HEK293 (cell line): ENCODE data around the gene NPC2.

Experiments
- CTCF ChIA-PET: fragments of 350-600 bp; formaldehyde crosslinking; extraction: SDS; loops from one replicate; lab custom pipeline; 2021; ENCODE audit warnings: antibody characterized with exemption; lab: Yijun Ruan, JAX
- POLR2A ChIA-PET: fragments of 300-600 bp; formaldehyde crosslinking; extraction: SDS; loops from one replicate; lab custom pipeline; 2020; ENCODE audit warnings: antibody characterized with exemption, inconsistent platforms; lab: Yijun Ruan, JAX
- H3K27ac ChIP-seq: fragments of 200-500 bp; sonication (Bioruptor generic); 2 replicates; pipeline ENCODE4 v1.5.1; 2014; ENCODE audit warnings: low read depth, low read length, control low read depth, inconsistent platforms; ENCODE audit errors: extremely low read depth
- H3K36me3 ChIP-seq, 2 experiments: fragments of 200-500 bp in 1 of 2; sonication (Bioruptor generic) in 1 of 2; 1 replicate in 1 of 2; 2 replicates in 1 of 2; pipeline ENCODE4 v1.5.1; 2014 to 2017; ENCODE audit warnings: inconsistent platforms in 2 of 2, low read length in 2 of 2; ENCODE audit not compliant: control insufficient read depth in 2 of 2, insufficient read depth in 1 of 2
- H3K4me1 ChIP-seq: fragments of 200-500 bp; sonication (Bioruptor generic); 2 replicates; pipeline ENCODE4 v1.5.1; 2014; ENCODE audit warnings: mild to moderate bottlenecking, low read length, inconsistent platforms; ENCODE audit not compliant: control insufficient read depth, insufficient read depth
- H3K4me3 ChIP-seq: 2 replicates; pipeline ENCODE4 v1.5.1; 2011; ENCODE audit warnings: low read depth, mild to moderate bottlenecking, control low read depth, low read length, moderate library complexity
- H3K9me3 ChIP-seq: fragments of 200-500 bp; sonication (Bioruptor generic); 2 replicates; pipeline ENCODE4 v1.5.1; 2014; ENCODE audit warnings: low read depth, low read length, inconsistent platforms; ENCODE audit not compliant: control insufficient read depth, insufficient read depth
- HOXC10 ChIP-seq: sonication (generic); formaldehyde crosslinking; IDR thresholded peaks from 2 replicates; pipeline ENCODE4 v1.8.1; 2023; ENCODE audit warnings: mild to moderate bottlenecking, missing genetic modification reagents
- KLF16 ChIP-seq: fragments of 450-650 bp; formaldehyde crosslinking; IDR thresholded peaks from 2 replicates; pipeline ENCODE4 v1.5.1; 2017; ENCODE audit warnings: missing biosample characterization, missing genetic modification characterization
- MEIS1 ChIP-seq: sonication (generic); formaldehyde crosslinking; IDR thresholded peaks from 2 replicates; pipeline ENCODE4 v1.8.1; 2022; ENCODE audit warnings: missing genetic modification reagents, mild to moderate bottlenecking, borderline replicate concordance
- SALL2 ChIP-seq: fragments of 450-650 bp; formaldehyde crosslinking; IDR thresholded peaks from 2 replicates; pipeline ENCODE4 v1.5.0; 2017; ENCODE audit warnings: missing biosample characterization, mild to moderate bottlenecking, missing genetic modification characterization, borderline replicate concordance
- TRIM28 ChIP-seq: IDR thresholded peaks from 2 replicates; pipeline ENCODE4 v1.6.1; 2011; ENCODE audit warnings: low read length, control low read depth, borderline replicate concordance
- ZBTB10 ChIP-seq: fragments of 450-650 bp; formaldehyde crosslinking; IDR thresholded peaks from 2 replicates; pipeline ENCODE4 v1.5.1; 2016; ENCODE audit warnings: missing biosample characterization, missing genetic modification characterization
- ZEB2 ChIP-seq: fragments of 450-650 bp; formaldehyde crosslinking; IDR thresholded peaks from 2 replicates; pipeline ENCODE4 v1.5.1; 2016; ENCODE audit warnings: missing biosample characterization, missing genetic modification characterization
- ZFP3 ChIP-seq: fragments of 450-650 bp; formaldehyde crosslinking; IDR thresholded peaks from 2 replicates; pipeline ENCODE4 v1.5.1; 2016; ENCODE audit warnings: low read depth, missing biosample characterization, missing genetic modification characterization
- ZNF146 ChIP-seq: fragments of 450-650 bp; formaldehyde crosslinking; IDR thresholded peaks from 2 replicates; pipeline ENCODE4 v1.5.1; 2016; ENCODE audit warnings: missing biosample characterization, missing genetic modification characterization
- ZNF175 ChIP-seq: fragments of 450-650 bp; formaldehyde crosslinking; IDR thresholded peaks from 2 replicates; pipeline ENCODE4 v1.5.1; 2016; ENCODE audit warnings: missing biosample characterization, missing genetic modification characterization
- ZNF211 ChIP-seq: fragments of 450-650 bp; formaldehyde crosslinking; IDR thresholded peaks from 2 replicates; pipeline ENCODE4 v1.5.1; 2016; ENCODE audit warnings: low read depth, missing biosample characterization, missing genetic modification characterization
- ZNF248 ChIP-seq: fragments of 450-650 bp; formaldehyde crosslinking; IDR thresholded peaks from 2 replicates; pipeline ENCODE4 v1.5.1; 2017; ENCODE audit warnings: missing biosample characterization, missing genetic modification characterization
- ZNF350 ChIP-seq: fragments of 450-650 bp; formaldehyde crosslinking; IDR thresholded peaks from 2 replicates; pipeline ENCODE4 v1.5.0; 2017; ENCODE audit warnings: missing biosample characterization, mild to moderate bottlenecking, missing genetic modification characterization
- ZNF501 ChIP-seq: fragments of 450-650 bp; formaldehyde crosslinking; IDR thresholded peaks from 2 replicates; pipeline ENCODE4 v1.5.1; 2016; ENCODE audit warnings: missing biosample characterization, missing genetic modification characterization
- ZNF513 ChIP-seq: fragments of 450-650 bp; IDR thresholded peaks from 2 replicates; pipeline ENCODE4 v1.5.1; 2018; ENCODE audit warnings: missing biosample characterization, missing genetic modification characterization
- ZNF549 ChIP-seq: fragments of 450-650 bp; IDR thresholded peaks from 2 replicates; pipeline ENCODE4 v1.5.1; 2018; ENCODE audit warnings: missing biosample characterization, missing genetic modification characterization, mild to moderate bottlenecking, inconsistent platforms, moderate library complexity
- ZNF660 ChIP-seq: fragments of 450-650 bp; IDR thresholded peaks from 2 replicates; pipeline ENCODE4 v1.5.1; 2018; ENCODE audit warnings: missing biosample characterization, mild to moderate bottlenecking, missing genetic modification characterization
- ZNF785 ChIP-seq: fragments of 450-650 bp; formaldehyde crosslinking; IDR thresholded peaks from 2 replicates; pipeline ENCODE4 v1.5.1; 2016; ENCODE audit warnings: missing biosample characterization, missing genetic modification characterization
- TF ChIP-seq, protein P1 (sequence below): fragments of 450-650 bp; formaldehyde crosslinking; IDR thresholded peaks from 2 replicates; pipeline ENCODE4 v1.5.1; 2016; ENCODE audit warnings: missing biosample characterization, missing genetic modification characterization
- TF ChIP-seq, protein P2 (sequence below): fragments of 450-650 bp; formaldehyde crosslinking; IDR thresholded peaks from 2 replicates; pipeline ENCODE4 v1.5.1; 2016; ENCODE audit warnings: missing biosample characterization, missing genetic modification characterization
- TF ChIP-seq, protein P3 (sequence below): fragments of 450-650 bp; formaldehyde crosslinking; IDR thresholded peaks from 2 replicates; pipeline ENCODE4 v1.5.1; 2016; ENCODE audit warnings: missing biosample characterization, missing genetic modification characterization
- TF ChIP-seq, protein P4 (sequence below): fragments of 450-650 bp; formaldehyde crosslinking; IDR thresholded peaks from 2 replicates; pipeline ENCODE4 v1.5.1; 2016; ENCODE audit warnings: missing biosample characterization, missing genetic modification characterization
- TF ChIP-seq, protein P5 (sequence below): sonication (generic); formaldehyde crosslinking; IDR thresholded peaks from 2 replicates; pipeline ENCODE4 v1.8.1; 2022; ENCODE audit warnings: mild to moderate bottlenecking, moderate library complexity, missing genetic modification reagents

NPC2 gene

GRCh38 chr14:74468513-74468912 is 24.6 kb downstream of the NPC2 start (continued):
- no peak for TF ChIP-seq ZNF175 (tag by site-specific recombination)
- TF ChIP-seq ZEB2 (tag by site-specific recombination): no peak
- TF ChIP-seq, protein P1, sequence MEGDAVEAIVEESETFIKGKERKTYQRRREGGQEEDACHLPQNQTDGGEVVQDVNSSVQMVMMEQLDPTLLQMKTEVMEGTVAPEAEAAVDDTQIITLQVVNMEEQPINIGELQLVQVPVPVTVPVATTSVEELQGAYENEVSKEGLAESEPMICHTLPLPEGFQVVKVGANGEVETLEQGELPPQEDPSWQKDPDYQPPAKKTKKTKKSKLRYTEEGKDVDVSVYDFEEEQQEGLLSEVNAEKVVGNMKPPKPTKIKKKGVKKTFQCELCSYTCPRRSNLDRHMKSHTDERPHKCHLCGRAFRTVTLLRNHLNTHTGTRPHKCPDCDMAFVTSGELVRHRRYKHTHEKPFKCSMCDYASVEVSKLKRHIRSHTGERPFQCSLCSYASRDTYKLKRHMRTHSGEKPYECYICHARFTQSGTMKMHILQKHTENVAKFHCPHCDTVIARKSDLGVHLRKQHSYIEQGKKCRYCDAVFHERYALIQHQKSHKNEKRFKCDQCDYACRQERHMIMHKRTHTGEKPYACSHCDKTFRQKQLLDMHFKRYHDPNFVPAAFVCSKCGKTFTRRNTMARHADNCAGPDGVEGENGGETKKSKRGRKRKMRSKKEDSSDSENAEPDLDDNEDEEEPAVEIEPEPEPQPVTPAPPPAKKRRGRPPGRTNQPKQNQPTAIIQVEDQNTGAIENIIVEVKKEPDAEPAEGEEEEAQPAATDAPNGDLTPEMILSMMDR (tag by site-specific recombination): no peak
- TF ChIP-seq ZNF785: no peak
- no peak for TF ChIP-seq ZNF513 (tag by site-specific recombination)

GRCh38 chr14:74465335-74465734 is 27.8 kb downstream of the NPC2 start:
- ChIA-PET POLR2A (no interaction called here), CTCF (interaction anchor here (1.2 to 1.3 kb wide), 2 partner anchors 8 to 26 kb away, joined by 3 read pairs; no protein-coding TSS in a partner anchor)
- Histone ChIP-seq H3K36me3 (no peaks in the 10 kb centered on the region), H3K9me3 (no peaks in the 10 kb centered on the region), H3K27ac (no peak overlapping the region), H3K4me3 (no peak overlapping the region), H3K4me1 (no peaks in the 10 kb centered on the region)
- TF ChIP-seq, protein P2, sequence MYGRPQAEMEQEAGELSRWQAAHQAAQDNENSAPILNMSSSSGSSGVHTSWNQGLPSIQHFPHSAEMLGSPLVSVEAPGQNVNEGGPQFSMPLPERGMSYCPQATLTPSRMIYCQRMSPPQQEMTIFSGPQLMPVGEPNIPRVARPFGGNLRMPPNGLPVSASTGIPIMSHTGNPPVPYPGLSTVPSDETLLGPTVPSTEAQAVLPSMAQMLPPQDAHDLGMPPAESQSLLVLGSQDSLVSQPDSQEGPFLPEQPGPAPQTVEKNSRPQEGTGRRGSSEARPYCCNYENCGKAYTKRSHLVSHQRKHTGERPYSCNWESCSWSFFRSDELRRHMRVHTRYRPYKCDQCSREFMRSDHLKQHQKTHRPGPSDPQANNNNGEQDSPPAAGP (tag by site-specific recombination): no peak
- TF ChIP-seq ZNF248 (tag by site-specific recombination): no peak
- TF ChIP-seq, protein P3, sequence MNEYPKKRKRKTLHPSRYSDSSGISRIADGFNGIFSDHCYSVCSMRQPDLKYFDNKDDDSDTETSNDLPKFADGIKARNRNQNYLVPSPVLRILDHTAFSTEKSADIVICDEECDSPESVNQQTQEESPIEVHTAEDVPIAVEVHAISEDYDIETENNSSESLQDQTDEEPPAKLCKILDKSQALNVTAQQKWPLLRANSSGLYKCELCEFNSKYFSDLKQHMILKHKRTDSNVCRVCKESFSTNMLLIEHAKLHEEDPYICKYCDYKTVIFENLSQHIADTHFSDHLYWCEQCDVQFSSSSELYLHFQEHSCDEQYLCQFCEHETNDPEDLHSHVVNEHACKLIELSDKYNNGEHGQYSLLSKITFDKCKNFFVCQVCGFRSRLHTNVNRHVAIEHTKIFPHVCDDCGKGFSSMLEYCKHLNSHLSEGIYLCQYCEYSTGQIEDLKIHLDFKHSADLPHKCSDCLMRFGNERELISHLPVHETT (tag by site-specific recombination): no peak
- no peak for TF ChIP-seq ZNF549 (tag by site-specific recombination)
- TF ChIP-seq ZNF211 (tag by site-specific recombination): no peak

DNA sequence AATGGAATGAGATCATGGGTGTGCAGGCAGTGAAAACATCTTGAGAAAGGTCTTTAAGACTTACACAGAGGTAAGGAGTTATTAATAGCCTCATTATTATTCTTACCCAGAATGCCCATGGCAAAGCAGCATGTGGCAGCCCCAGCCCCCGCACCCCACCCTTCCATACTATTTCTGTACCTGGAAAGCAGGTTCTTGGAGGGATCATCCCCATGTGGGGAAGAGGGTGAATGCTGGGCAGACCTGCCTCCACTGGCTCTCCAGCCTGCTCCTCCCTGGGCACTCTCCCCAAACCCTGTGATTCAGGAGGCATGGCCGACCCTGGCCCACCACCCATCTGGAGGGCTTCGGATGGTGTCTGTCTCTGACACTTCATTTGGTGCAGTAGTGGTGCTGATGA is 28.3 kb downstream of the NPC2 start:
- no peaks in the 10 kb centered on the region for H3K9me3 ChIP-seq
- H3K27ac ChIP-seq: no peak overlapping the region
- H3K4me3 ChIP-seq: no peak overlapping the region
- TF ChIP-seq ZFP3 (tag by site-specific recombination) (no peak), SALL2 (tag by site-specific recombination) (no peak), ZBTB10 (no peak), ZNF660 (tag by site-specific recombination) (no peak), ZNF146 (tag by site-specific recombination) (no peak), ZNF350 (tag by site-specific recombination) (no peak), TRIM28 (no peak), ZNF501 (no peak), HOXC10 (no peak), KLF16 (tag by site-specific recombination) (no peak), ZEB2 (tag by site-specific recombination) (no peak), MEIS1 (no peak)
- TF ChIP-seq, protein P4, sequence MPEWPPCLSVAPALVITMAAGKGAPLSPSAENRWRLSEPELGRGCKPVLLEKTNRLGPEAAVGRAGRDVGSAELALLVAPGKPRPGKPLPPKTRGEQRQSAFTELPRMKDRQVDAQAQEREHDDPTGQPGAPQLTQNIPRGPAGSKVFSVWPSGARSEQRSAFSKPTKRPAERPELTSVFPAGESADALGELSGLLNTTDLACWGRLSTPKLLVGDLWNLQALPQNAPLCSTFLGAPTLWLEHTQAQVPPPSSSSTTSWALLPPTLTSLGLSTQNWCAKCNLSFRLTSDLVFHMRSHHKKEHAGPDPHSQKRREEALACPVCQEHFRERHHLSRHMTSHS (tag by site-specific recombination): no peak
- TF ChIP-seq, protein P5, sequence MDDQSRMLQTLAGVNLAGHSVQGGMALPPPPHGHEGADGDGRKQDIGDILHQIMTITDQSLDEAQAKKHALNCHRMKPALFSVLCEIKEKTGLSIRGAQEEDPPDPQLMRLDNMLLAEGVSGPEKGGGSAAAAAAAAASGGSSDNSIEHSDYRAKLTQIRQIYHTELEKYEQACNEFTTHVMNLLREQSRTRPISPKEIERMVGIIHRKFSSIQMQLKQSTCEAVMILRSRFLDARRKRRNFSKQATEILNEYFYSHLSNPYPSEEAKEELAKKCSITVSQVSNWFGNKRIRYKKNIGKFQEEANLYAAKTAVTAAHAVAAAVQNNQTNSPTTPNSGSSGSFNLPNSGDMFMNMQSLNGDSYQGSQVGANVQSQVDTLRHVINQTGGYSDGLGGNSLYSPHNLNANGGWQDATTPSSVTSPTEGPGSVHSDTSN (CRISPR knock-in tag): no peak
- CTCF ChIA-PET: interaction anchor here (1.2 to 1.3 kb wide), 2 partner anchors 7 to 27 kb away, joined by 3 read pairs; no protein-coding TSS in a partner anchor
- H3K36me3 ChIP-seq: no peaks in the 10 kb centered on the region
- POLR2A ChIA-PET: no interaction called here
- no peaks in the 10 kb centered on the region for H3K4me1 ChIP-seq
